Measurements from ENCODE around the gene C5orf15. TPM values are rescaled to one million over a fixed set of nuclear protein-coding genes. Genes with fewer than 3 reads are reported as not detected.
"Not testable (repeated sequence)": the region's sequence is repeated elsewhere in the genome, so short reads cannot be mapped to it uniquely, and the experiment has no call there.

C5orf15 gene
- total RNA-seq, 1 donor from 2014 or later, result 165 TPM

DNA sequence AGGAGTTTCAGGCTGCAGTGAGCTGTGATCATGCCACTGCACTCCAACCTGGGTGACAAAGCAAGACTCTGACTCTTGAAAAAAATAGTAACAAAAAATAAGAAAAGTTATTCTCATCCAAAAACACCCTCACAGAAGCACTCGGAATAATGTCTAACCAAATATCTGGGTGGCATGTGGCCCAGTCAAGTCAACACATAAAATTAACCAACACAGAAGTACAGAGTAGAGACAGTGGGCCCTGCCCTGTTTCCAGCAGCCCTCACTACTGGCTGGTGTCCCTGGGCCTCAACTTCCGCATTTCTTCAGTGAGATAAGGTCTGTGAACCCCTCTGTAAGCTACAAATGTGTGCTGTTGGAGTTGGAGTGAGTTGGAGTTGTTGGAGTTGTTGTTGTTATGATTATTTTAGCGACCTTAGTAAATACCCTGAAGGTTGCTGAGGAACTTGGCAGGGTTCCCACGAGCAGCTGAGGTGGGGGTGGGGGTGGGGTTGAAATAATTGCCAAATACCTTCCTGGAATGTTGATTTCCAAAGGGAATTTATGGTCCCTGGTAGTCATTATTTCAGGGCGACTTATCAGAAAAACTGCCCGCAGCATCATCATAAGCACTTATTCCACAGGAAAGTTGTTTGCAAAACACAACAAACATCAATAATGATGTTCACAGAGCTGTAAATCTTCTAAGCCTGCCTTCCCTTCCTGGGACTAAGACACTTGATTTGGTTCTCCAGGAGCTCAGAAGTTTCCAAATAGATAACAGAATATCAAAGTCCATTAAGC is 30.2 kb downstream of the C5orf15 start:
- peak; percentile 69 for DNase-seq (ENCODE audit: low read depth)

DNA sequence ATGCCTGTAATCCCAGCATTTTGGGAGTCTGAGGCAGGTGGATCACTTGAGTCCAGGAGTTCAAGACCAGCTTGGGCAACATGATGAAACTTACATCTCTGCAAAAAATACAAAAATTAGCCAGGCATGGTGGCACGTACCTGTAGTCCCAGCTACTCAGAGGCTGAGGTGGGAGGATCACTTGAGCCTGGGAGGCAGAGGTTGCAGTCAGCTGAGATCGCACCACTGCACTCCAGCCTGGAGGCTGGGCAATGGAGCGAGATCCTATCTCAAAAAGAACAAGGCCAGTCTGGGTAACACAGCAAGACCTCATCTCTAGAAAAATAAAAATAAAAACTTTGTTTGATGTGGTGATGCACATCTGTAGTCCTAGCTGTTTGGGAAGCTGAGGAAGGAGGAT is 30.8 kb downstream of the C5orf15 start:
- DNase-seq (ENCODE audit: low read depth), result not testable (repeated sequence)

DNA sequence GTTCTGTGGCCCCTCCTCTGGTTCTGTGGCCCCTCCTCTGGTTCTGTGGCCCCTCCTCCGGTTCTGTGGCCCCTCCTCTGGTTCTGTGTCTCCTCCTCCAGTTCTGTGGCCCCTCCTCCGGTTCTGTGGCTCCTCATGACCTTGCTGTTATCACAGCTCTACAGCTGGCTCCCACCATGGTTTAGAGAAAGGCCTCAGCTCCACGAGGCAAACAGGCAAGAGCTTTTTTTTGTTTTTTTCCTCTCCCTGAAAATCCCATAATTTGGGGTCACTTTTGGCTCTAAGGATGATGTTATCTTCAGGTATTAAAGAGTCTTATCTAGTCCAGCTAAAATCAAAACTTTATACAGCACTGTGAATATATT is 31.8 kb downstream of the C5orf15 start:
- no peak for DNase-seq (ENCODE audit: low read depth)

DNA sequence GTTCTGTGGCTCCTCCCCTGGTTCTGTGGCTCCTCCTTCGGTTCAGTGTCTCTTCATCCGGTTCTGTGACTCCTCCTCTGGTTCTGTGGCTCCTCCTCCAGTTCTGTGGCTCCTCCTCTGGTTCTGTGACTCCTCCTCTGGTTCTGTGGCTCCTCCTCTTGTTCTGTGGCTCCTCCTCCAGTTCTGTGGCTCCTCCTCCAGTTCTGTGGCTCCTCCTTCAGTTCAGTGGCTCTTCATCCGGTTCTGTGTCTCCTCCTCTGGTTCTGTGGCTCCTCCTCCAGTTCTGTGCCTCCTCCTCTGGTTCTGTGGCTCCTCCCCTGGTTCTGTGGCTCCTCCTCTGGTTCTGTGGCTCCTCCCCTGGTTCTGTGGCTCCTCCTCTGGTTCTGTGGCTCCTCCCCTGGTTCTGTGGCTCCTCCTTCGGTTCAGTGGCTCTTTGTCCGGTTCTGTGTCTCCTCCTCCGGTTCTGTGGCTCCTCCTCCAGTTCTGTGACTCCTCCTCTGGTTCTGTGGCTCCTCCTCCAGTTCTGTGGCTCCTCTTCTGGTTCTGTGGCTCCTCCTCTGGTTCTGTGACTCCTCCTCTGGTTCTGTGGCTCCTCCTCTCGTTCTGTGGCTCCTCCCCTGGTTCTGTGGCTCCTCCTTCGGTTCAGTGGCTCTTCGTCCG is 32.3 kb downstream of the C5orf15 start:
- not testable (repeated sequence) for DNase-seq (ENCODE audit: low read depth)

DNA sequence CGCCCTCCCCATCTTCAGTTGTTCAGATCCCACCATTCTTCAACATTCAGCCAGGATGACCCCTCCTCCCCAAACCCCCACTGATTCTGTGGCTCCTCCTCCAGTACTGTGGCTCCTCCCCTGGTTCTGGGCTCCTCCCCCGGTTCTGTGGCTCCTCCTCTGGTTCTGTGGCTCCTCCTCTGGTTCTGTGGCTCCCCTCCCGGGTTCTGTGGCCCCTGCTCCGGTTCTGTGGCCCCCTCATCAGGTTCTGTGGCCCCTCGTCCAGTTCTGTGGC is 32.8 kb downstream of the C5orf15 start:
- DNase-seq (ENCODE audit: low read depth), result no peak

DNA sequence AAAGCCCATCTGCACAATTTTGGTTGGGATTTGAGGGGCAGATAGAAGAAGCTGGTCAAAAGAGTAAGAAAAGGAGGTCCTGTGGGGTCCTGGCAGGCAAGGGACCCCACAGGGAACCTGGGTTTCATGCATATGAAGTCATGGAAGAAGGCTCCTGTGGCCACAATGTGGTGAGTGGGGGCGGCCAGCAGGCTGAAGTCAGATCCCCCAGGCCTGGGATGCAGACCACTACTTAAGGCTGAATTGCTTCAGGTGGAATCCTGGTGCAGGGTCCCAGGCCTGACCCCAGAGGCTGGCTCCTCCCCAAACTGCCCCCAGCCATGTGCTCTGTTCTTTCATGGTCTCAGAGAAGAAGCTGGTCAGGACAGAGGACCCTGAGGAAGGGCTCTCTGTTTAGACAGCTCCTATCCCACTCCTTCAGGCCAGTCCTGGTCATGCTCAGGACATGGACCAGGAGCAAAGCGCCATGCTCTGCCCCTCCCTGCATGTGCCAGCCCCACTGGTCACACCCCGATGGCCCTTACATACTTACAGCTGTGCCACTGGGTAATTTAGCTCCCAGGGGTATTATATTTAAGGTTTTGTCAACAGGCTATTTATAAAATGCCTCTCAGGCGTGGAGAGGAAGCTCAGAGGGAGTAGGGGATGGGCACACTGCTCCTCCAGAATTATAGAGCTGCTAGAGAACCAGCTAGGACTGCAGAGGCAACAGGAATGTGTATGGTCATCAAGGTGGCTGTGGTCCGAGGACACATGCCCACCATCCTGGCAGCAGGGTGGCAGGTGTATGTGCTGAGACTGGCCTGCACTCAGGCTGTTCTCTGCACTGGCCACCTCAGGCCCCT is 33.4 kb downstream of the C5orf15 start:
- no peak for DNase-seq (ENCODE audit: low read depth)

DNA sequence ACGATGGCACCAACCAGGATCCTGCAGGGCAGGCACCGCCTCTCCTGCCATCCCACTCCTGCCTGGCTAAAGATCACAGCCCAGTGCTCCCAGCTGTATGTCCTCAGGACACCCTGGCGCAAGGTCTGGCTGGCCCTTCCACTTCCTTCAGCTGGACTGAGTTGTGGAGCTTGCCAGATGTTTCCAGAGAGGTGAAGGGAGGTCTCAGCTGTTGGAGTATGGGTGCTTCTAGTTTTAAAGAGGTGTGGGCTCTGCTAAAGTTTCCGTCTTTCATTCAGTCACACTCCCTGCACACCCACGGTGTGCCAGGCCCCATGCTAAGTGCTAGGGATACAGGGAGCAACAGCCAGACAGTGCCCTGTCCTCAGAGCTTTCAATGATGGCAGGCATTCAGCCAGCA is 34.1 kb downstream of the C5orf15 start:
- DNase-seq (ENCODE audit: low read depth), result no peak

DNA sequence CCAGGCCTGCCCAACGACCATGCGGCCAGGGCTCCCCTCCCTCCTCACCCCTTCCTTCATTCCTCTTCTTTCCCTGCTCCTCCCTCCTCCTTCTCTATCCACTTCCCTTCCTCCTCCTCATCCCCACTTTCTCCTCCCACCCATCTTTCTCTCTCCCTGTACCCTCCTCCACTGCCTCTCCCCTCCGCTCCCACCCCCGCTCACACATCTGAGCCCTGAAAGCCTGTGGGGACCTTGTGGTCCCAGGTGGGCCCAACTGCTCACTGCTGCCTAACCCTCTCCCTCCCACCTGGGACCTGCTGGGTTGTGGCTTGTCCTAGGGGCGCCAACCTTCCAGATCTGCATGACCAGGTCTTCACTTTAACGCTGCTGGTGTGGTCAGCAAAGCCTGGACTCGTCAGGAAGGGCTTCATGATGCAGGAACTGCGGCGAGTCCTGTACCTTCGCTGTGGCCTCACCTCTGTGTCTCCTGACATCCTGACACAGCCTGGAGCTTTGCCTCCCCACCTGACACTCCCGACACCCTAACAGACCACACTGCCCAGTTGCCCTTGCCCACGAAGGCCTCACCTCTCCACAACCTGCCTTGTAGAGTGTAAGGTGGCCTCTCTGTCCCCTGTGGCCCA is 34.6 kb downstream of the C5orf15 start:
- DNase-seq (ENCODE audit: low read depth), result no peak

DNA sequence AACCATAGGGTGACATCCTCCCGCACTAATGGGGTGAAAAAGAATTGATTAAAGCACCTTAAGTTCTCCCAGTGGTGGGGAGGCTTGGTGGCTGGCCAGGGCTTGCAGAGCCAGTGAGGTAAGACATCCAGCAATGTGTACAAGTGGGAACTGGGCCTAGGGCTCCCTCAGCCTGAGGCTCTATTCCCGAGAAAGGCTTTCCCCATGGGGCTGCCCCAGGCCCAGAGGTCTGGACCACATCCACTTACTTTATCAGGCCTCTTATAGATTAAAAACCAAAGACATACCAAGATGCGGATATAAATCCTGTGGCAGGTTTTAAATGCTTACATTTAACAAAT is 35.3 kb downstream of the C5orf15 start:
- no peak for DNase-seq (ENCODE audit: low read depth)

DNA sequence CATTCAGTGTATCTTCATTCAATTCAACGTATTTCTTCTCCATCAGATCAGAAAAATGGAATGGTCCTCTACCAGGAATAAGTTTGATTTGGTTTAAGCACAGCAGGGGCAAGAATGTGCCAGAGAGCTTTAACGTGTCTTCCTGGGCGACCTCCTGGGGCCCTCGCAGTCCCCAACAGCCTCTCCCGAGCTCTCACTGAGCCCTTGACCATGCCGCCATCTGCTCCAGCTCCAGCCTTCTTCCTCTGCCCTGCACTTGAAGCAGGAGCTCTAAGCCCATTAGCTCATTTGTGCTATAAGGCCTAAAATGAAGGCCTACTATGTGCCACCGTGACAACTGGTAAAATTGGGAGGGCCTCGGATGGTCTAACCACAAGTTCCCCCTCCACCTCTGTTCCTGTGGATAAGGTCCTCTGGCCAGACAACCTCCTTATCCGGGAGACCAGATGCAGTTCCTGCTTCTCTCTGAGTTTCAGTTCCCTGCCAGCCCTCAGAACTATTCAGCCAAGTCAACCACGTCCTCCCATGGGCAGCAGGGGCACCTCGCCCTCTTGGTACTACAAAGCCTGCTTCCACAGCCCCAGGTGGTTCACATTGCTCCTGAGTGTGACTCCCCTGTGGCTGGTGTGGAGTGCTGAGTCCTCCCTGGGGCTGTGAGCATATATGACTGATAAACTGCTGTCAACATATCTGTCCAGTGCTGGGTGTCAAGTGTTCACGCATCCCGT is 35.8 kb downstream of the C5orf15 start:
- DNase-seq (ENCODE audit: low read depth), result peak; percentile 40

DNA sequence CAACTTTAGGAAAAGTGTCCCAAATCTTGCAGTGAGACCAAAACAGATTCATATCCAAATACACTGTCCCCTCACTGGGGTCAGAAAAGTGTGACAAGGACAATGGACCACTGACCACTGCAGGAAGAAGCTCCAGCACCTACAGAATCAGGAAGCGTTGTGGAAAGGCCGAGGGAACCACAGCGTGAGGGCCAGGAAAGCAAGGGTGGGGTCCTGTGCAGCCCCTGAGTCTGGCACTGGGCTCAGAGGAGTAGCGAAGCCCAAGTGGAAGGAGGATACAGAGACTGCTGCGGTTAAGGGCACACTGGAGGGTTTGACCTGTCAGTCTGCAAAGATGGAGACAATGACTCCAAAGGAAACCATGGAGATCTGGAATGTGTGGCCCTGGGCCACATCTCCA is 36.9 kb downstream of the C5orf15 start:
- no peak for DNase-seq (ENCODE audit: low read depth)

DNA sequence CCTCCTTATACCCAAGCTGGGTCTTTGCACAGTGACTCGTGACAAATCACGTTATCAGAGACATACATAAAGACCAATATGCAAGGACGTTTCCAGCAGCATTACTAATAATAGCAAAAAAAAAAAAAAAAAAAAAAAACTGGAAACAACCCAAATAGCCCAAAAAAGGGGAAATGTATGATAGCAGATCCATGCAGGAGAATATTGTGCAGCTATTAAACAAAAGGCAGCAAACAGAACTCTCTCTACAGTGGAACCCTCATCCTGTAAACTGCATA is 37.7 kb downstream of the C5orf15 start:
- DNase-seq (ENCODE audit: low read depth), result no peak

DNA sequence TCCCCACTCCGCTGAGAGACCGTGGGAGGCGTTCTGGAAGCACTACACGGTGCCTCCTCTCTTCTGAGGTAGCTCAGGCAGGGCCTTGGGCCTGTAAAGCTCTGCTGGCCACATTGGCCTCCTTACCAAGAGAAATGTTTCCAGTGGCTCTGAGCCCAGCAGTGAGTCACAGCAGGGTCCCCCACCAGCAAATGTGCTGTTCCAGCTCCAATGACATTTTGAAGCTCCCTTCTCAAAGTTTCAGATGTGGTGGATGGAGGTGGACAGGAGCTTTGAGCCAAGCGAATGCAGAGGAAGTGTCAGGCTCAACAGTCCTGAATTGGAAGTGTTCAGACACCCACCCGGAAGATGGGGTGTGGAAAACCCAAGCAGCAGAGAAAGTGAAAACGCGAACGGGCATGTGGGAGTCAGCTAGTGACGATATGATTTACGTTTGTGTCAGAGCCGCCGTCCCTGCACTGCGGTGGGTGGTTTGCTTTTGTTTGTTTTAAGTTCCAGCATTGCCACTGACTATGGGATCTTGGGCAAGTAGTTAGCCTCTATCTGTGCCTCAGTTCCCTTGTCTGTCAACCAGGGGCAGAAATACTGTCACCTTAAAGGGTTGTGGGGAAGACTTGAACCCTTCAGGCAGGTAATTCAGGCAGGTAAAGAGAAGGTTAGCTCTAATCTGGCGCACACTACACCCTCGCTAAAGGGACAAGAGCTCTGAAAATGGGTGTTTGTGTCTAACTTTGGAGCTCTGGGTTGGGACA is 38.2 kb downstream of the C5orf15 start:
- DNase-seq (ENCODE audit: low read depth), result no peak

DNA sequence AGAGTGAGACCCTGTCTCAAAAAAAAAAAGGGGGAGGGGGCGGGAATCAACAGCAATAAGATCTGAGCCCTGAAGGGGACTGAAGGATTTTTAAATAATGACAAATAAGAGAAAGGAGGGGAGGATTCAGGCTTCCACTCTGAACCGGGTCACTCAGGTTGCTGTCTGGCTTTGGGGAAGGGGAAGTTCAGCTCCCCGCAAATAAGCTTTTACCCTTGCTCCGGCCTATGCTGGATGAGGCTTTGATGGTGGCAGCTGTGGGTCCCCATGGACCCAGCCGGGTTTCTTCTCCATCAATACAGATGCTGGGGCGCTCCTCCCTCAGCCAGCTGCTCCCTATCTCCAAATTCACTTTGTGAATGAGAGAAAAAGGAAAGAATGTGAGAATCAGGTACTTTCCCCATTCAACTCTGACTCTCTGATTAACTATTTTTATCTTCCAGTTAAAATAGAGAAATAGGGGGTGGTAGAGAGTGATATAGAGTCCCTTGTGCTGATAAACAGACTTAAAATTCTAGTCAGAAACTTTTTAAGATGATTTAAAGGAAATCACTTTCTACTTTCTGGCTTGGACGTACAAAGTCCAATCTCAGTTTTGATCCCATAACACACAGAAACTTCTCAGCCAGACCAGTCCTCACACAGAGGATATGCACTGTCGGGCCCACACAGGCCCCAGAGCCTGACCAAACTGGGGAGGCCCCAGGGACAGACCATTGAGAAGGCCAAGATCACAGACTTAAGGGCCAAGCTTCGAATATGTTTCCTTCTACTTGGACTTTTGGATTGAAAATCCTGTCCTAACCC is 39.6 kb downstream of the C5orf15 start:
- no peak for DNase-seq (ENCODE audit: low read depth)

DNA sequence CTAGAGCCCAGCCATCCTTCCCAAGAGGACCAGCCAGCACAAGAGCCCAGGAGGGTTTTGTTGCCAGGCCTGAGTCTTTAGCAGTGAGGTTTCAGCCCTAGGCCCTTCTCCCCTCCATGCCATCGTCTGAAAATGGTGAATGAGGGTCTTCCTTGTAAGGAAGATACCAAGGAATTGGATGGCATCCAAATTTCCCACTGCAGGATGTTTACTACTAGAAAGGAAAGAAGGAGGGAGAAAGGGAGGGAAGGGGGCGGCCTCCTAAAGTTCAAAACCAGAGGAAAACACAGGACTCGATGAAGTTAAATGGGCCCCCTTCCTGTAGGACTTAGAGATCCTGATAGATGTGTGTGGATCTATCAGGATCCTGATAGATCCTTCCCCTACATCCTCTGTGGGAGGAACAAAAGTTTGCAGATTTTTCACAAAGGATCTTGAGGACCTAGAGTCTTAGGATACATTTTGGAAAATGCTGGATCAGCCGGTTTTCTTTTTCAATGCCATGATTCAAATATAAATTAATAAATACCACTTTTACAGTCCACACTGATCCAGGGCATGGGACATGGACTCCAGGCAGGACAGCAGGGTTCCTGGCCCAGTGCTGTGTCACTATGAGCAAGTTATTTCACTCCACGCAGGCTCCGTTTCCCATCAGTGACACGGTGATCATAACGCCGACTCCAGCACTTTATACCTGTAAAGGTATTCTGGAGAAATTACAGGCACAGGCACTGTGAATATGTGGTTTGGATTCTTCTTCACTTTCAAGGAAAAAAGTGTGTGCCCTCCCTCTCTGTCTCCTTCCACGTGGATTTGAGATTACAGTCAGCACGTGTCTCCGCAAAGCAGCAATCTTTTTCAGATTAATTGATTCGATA is 40.9 kb downstream of the C5orf15 start:
- no peak for DNase-seq (ENCODE audit: low read depth)

DNA sequence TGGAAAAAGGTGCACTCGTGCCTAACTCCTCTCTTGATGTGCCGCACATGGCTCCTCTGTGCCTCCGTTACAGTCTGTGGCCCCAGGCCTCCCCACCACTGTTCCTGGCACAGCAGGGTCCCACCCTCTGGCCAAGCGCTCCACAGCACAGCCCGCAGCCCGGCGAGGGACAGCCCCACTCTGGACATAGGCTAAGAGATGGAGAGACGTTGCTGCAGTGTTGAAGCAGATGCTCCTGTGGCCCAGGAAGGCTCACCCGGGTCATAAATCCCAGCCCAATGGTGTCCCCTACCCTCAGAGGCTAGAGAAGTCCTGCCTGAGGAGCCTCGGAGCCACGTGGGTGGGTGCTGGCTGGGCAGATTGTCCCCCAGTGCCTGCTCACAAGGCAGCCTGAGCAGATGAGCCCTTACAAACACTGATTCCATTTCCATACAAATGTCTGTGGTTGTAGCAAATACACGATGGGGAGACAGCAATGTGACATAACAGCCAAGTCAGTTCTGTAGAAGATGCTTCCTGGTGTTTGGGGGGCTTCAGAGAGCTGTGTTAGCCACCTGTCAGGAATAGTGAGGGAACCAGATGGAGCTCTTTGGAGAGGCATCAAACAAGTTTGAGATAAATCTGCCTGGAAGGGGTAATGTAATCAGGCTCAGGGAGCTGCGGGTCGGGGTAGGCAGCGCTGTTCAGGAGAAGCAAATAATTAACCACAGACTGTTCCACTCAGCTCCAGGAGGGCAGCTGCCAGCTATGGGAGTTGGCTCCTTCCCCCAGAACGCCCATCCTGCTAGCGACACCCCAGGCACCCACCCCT is 41.7 kb downstream of the C5orf15 start:
- DNase-seq (ENCODE audit: low read depth), result peak; percentile 74

DNA sequence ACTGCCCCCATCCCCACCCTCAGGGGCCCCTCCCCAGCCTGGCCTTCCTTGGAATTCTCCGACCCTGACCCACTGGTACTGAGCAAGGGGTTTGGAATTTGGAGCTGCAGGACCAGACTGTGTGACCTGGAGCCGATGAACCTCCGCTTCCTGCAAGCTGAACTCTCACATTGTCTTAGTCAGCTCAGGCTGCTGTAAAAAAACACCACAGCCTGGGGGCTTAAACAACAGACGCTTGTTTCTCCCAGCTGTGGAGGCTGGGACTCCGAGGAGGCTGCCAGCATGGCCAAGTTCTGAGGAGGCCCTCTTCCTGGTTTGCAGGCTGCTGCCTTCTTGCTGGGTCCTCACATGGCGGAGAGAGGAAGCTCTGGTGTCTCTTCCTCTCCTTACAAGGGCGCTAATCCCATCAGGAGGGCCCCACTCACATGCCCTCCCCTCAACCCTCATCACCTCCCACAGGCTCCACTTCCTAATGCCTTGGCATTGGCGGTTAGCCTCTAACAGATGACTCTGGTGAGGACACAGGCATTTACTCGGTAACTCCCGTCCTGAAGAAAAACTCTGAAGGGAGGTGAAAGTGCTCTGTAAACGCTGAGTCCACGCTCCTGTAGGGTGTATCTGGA is 42.4 kb downstream of the C5orf15 start:
- peak; percentile 85 for DNase-seq (ENCODE audit: low read depth)

DNA sequence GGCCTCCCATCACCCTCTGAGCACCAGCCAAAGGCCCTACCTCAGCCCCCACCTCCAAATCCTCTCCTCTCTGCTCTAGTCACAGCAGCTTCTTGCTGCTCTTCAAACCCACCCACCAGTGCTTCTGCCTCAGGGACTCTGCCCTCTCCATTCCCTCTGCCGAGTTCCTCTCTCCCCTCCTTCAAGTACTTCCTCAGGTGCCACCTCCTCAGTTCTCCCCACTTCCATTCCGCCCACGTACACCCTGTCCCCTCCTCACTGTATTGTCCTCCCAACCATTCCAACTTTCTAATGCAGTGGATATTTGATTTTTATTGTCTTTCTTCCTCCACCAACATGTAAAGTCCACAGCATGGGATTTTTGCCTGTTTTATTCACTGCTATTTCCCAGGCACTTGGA is 43.2 kb downstream of the C5orf15 start:
- no peak for DNase-seq (ENCODE audit: low read depth)

All from renal cortical epithelial cell (primary cell).